Dermis blood vessel endothelial cell (primary cell): ENCODE results near the gene SF3A1. TPM values are rescaled to one million over a fixed set of nuclear protein-coding genes. Genes with fewer than 3 reads are reported as not detected.

Source experiments
- DNase-seq: peaks from one replicate; pipeline ENCODE4 v3.0.0; 2010
- total RNA-seq: library from RNA; depleted of rRNA; stranded (reverse); fragments of >200 nt; gene quantifications from 2 replicates; pipeline ENCODE4 v1.2.3, GENCODE V29; 2014

Gene SF3A1
- total RNA-seq, 1 donor from 2014 or later: 17.5 TPM

DNA sequence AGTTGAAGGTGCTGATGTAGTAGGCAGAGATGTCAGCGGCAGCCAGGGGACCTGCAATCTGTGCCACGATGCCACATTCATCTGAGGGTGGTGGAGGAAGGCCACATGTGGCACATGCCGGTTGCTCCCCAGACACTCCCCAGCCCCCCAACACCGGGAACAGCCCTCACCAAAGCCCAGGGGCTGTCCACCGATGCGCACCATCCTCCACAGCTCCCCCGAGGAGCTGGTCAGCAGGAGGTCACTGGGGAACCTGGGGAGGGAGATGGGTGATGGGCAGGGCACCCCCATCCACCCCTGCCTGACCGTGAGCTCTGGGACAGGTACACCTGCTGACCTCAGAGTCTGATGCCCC, 70.9 kb downstream of the SF3A1 start:
- no peak for DNase-seq

DNA sequence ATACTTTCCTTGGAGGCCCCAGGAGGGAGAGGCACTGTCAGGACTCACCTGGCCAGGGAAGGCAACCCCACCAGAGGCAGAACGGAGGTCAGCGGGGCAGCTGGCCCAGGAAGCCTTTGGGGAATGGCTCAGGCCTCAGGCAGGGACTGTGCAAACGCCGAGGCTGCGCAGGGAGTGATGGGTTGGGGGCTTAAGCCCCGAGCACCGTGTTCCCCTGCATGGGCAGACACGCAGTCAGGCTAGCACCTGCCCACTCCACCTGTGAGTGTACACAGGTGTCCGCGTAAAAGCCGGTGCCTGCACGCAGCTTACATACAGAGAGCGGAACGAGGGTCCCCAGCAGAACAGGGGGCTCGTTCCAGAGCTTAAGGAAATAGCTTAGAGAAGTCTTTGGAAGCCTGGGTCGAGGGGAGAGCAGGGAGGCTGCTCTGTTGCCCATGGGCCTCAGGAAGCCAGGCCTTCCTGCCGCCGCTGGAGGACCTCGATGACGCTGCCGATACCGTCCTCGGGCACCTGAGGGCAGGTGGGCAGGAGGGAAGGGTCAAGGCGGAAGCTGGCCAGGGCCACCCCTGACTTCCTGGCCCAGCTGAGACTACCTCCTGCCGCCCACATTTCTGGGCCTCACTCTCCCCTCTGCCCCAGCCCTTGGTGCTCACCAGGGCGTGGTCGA, 71.4 kb downstream of the SF3A1 start:
- DNase-seq: no peak

GRCh38 chr22:30284666-30285065, 72.0 kb downstream of the SF3A1 start:
- no peak for DNase-seq

DNA sequence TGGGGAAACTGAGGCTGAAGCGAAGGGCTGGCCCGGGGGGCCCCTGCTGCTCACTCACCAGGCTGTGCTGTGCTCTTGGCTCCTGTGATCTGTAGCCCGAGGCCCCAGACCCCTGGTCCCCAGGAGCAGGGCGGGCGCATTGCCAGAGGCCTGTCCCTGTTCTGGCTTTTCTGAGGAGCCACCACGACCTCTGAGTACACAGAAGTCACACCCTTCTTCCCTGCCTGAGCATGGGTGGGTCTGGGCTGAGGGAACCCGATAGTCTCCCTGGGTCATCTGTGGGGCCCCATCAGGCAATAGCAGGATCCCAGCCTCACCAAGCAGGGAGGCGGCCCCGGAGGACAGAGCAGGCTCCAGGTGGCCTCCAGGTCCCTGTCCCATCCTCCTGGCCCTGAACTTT, 72.5 kb downstream of the SF3A1 start:
- DNase-seq: no peak

DNA sequence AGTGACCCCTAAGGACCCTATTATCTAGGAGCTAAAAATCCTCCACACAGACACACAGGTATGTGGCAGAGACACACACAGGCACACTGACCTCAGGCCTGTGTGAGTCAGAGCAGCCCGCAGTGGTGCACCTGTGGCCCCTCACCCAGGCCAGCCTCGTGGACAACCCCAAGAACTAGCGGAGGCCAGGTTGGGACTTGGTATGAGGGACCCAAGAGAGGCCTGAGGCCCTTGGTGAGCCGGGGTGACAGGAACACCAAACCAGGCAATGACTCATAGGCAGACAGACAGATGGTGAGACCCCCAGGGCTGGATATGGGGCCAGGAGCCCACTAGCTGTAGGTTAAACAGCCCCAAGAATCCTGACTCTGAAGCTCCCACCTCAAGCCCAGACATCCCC, 73.4 kb downstream of the SF3A1 start:
- no peak for DNase-seq

DNA sequence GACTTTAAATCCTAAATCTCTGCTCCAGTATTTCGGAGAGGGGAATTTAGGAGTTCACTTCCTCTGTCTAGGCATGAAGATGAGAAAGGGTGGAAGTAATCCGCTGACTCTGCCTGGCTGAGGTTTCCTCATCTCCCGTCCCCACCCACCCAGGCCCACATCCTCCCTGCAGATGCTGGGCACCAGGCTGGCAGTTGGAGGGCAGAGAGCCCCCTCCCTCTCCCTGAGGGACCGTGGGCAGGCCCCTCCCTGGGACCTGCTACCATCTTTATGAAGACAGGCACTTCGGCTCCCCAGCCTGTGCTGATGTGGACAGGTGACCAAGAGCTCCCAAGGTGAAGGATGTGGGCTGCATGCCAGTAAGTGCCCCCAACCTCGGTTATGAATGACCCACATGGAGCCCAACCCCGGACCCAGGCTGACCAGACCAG, 74.1 kb downstream of the SF3A1 start:
- DNase-seq: no peak

Other genes starting within 250 kb of the SF3A1 start
- 1.1 and 1.7 TPM in 2 replicates for gene LIF, start 110.1 kb downstream of the SF3A1 start, total RNA-seq
- not detected in 2 replicates for gene OSM, start 90.0 kb downstream of the SF3A1 start, total RNA-seq
- gene CASTOR1, start 67.4 kb downstream of the SF3A1 start, total RNA-seq: 8.5 and 14.7 TPM in 2 replicates
- gene TBC1D10A, start 30.0 kb downstream of the SF3A1 start, total RNA-seq: 10.6 and 11.7 TPM in 2 replicates
- 1.5 and 2.2 TPM in 2 replicates for gene CCDC157, start 113 bp upstream of the SF3A1 start, total RNA-seq
- 15.1 and 29.3 TPM in 2 replicates for gene RNF215, start 30.5 kb upstream of the SF3A1 start, total RNA-seq
- gene SEC14L2, start 40.1 kb upstream of the SF3A1 start, total RNA-seq: 16.2 and 17.0 TPM in 2 replicates
- 31.7 and 36.8 TPM in 2 replicates for gene MTFP1, start 68.9 kb upstream of the SF3A1 start, total RNA-seq
- gene SEC14L3, start 115.1 kb upstream of the SF3A1 start, total RNA-seq: not detected in 2 replicates
- 0.17 and 0.74 TPM in 2 replicates for gene SEC14L4, start 148.8 kb upstream of the SF3A1 start, total RNA-seq
- gene SEC14L6, start 189.8 kb upstream of the SF3A1 start, total RNA-seq: 0.05 and 0.34 TPM in 2 replicates
- 0.05 and 0.17 TPM in 2 replicates for gene GAL3ST1, start 217.8 kb upstream of the SF3A1 start, total RNA-seq
- 67.2 and 98.6 TPM in 2 replicates for gene PES1, start 235.0 kb upstream of the SF3A1 start, total RNA-seq